ENCODE data around the gene NAA25.

DNA sequence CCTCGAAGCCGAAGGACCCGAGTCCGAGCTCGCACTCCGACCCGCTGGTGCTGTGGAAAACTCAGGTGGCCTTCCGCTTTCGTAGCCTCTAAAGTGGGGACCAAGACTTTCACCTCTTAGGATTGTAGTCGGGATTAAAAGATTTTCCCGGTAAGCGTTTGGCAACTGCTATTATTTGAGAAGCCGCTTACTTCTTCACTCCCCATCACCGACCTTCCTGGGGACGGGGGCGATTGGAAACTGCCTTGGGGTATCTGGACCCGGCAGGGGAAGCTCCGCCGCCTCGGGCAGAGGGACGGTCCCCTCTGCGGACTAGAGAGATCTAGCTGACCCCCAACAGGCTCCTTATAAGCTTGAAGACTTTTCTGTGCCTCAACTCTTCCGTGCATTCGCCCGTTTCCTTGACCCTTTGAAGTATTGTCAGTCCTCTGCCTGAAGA, 17.4 kb upstream of the NAA25 start:
- TF ChIP-seq, protein P1, sequence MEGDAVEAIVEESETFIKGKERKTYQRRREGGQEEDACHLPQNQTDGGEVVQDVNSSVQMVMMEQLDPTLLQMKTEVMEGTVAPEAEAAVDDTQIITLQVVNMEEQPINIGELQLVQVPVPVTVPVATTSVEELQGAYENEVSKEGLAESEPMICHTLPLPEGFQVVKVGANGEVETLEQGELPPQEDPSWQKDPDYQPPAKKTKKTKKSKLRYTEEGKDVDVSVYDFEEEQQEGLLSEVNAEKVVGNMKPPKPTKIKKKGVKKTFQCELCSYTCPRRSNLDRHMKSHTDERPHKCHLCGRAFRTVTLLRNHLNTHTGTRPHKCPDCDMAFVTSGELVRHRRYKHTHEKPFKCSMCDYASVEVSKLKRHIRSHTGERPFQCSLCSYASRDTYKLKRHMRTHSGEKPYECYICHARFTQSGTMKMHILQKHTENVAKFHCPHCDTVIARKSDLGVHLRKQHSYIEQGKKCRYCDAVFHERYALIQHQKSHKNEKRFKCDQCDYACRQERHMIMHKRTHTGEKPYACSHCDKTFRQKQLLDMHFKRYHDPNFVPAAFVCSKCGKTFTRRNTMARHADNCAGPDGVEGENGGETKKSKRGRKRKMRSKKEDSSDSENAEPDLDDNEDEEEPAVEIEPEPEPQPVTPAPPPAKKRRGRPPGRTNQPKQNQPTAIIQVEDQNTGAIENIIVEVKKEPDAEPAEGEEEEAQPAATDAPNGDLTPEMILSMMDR (IDR thresholded peaks at IDR 0.05) = no peak
- no peak for TF ChIP-seq EZH2 (IDR thresholded peaks at IDR 0.05; ENCODE audit: borderline replicate concordance, insufficient read depth, low read depth, low read length, poor library complexity, severe bottlenecking)

Data from B cell (primary cell).